K562 (cell line): ENCODE measurements around the gene SYNPO. TPM values are rescaled to one million over a fixed set of nuclear protein-coding genes. Genes with fewer than 3 reads are reported as not detected.
A peak's percentile ranks its signal among the peaks of the same experiment; 100 is the strongest.

Source experiments
- ESRRA ChIP-seq: fragments of 450-650 bp; IDR thresholded peaks from 2 replicates; pipeline ENCODE4 v1.6.1; 2014; ENCODE audit warnings: low read depth, mild to moderate bottlenecking, moderate library complexity, borderline replicate concordance
- ETS2 ChIP-seq: IDR thresholded peaks from 2 replicates; pipeline ENCODE4 v1.6.1; 2016; ENCODE audit warnings: borderline replicate concordance, missing genetic modification characterization, mild to moderate bottlenecking, moderate library complexity, missing compliant biosample characterization; ENCODE audit not compliant: poor library complexity, severe bottlenecking
- MCM3 ChIP-seq: fragments of 450-650 bp; IDR thresholded peaks from 2 replicates; pipeline ENCODE4 v1.6.1; 2016
- POLR2G ChIP-seq: fragments of 200-400 bp; formaldehyde crosslinking; IDR thresholded peaks from 2 replicates; pipeline ENCODE4 v1.6.1; 2017; ENCODE audit warnings: low read depth, mild to moderate bottlenecking, antibody characterized with exemption, low read length, moderate library complexity
- RHOXF2B ChIP-seq: fragments of 250-450 bp; sonication (Bioruptor Pico); conservative IDR thresholded peaks from 2 replicates; pipeline ENCODE4 v1.5.1; 2021
- SLC30A9 ChIP-seq: fragments of 250-450 bp; sonication (Bioruptor Pico); IDR thresholded peaks from 2 replicates; pipeline ENCODE4 v1.8.0; 2022; ENCODE audit warnings: mild to moderate bottlenecking, moderate library complexity
- STAT5B ChIP-seq: fragments of 250-450 bp; sonication (Bioruptor Pico); IDR thresholded peaks from 2 replicates; pipeline ENCODE4 v1.8.0; 2021; ENCODE audit warnings: mild to moderate bottlenecking, inconsistent platforms
- TAL1 ChIP-seq: fragments of 450-650 bp; IDR thresholded peaks from 2 replicates; pipeline ENCODE4 v1.6.1; 2016; ENCODE audit warnings: mild to moderate bottlenecking
- TCF3 ChIP-seq: sonication (generic); formaldehyde crosslinking; IDR thresholded peaks from 2 replicates; pipeline ENCODE4 v1.4.0; 2020; ENCODE audit warnings: mild to moderate bottlenecking, missing genetic modification reagents
- ZNF511 ChIP-seq: sonication (generic); formaldehyde crosslinking; IDR thresholded peaks from 2 replicates; pipeline ENCODE4 v1.8.0; 2022; ENCODE audit warnings: mild to moderate bottlenecking, missing genetic modification reagents
- ZNF76 ChIP-seq: fragments of 250-450 bp; sonication (Bioruptor Pico); IDR thresholded peaks from 2 replicates; pipeline ENCODE4 v1.4.0; 2020; ENCODE audit warnings: mild to moderate bottlenecking, moderate library complexity, borderline replicate concordance
- polyA plus RNA-seq, 8 experiments: library from polyadenylated mRNA; depleted of rRNA in 4 of 8; stranded (reverse) in 5 of 8; unstranded in 3 of 8; fragments of >200 nt; fragmentation: Nextera tagmentation in 2 of 8; fragmentation: Illumina TruSeq in 1 of 8; extraction: Ambion mirVana in 2 of 8; extraction: Trizol in 1 of 8; gene quantifications; 2 replicates each; pipeline versions ENCODE4 v1.2.1 to v1.2.3, GENCODE V29; 2011 to 2014; ENCODE audit warnings: inconsistent platforms in 1 of 8, missing spikeins in 1 of 8
- total RNA-seq, 7 experiments: library from RNA; depleted of rRNA in 6 of 7; stranded (reverse); fragments of >200 nt in 6 of 7; fragmentation: Illumina TruSeq in 2 of 7; extraction: Trizol in 2 of 7; gene quantifications; 2 replicates each; pipeline versions ENCODE4 v1.2.1 to v1.2.3, GENCODE V29; 2011 to 2021; ENCODE audit warnings: low replicate concordance in 1 of 7
- TF ChIP-seq, protein P1 (sequence below): fragments of 450-650 bp; IDR thresholded peaks from 2 replicates; pipeline ENCODE4 v1.6.1; 2016; ENCODE audit warnings: low read depth, mild to moderate bottlenecking, moderate library complexity
- TF ChIP-seq, protein P2 (sequence below): sonication (generic); formaldehyde crosslinking; IDR thresholded peaks from 2 replicates; pipeline ENCODE4 v1.8.0; 2022; ENCODE audit warnings: mild to moderate bottlenecking, missing genetic modification reagents

SYNPO gene
- total and polyA plus RNA-seq, 9 of the 15 experiments (the other 6 are each of a cell fraction or from before 2014, with no cell fraction given) = 0.01 to 0.31 (median 0.03) TPM; not detected in 4

- TF ChIP-seq STAT5B (no peak), ZNF76 (CRISPR knock-in tag) (no peak), TAL1 (peak; percentile 77), ETS2 (tag) (no peak), TCF3 (peak; percentile 80), POLR2G (no peak), SLC30A9 (CRISPR knock-in tag) (no peak), ESRRA (peak; percentile 46; the same call in 1 of the 2 replicates), ZNF511 (CRISPR knock-in tag) (no peak), RHOXF2B (no peak), MCM3 (no peak)
- TF ChIP-seq, protein P1, sequence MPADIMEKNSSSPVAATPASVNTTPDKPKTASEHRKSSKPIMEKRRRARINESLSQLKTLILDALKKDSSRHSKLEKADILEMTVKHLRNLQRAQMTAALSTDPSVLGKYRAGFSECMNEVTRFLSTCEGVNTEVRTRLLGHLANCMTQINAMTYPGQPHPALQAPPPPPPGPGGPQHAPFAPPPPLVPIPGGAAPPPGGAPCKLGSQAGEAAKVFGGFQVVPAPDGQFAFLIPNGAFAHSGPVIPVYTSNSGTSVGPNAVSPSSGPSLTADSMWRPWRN = peak; percentile 58; the same call in 1 of the 2 replicates
- TF ChIP-seq, protein P2, sequence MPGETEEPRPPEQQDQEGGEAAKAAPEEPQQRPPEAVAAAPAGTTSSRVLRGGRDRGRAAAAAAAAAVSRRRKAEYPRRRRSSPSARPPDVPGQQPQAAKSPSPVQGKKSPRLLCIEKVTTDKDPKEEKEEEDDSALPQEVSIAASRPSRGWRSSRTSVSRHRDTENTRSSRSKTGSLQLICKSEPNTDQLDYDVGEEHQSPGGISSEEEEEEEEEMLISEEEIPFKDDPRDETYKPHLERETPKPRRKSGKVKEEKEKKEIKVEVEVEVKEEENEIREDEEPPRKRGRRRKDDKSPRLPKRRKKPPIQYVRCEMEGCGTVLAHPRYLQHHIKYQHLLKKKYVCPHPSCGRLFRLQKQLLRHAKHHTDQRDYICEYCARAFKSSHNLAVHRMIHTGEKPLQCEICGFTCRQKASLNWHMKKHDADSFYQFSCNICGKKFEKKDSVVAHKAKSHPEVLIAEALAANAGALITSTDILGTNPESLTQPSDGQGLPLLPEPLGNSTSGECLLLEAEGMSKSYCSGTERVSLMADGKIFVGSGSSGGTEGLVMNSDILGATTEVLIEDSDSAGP = no peak
- TF ChIP-seq, all 486 proteins: peak for 32
These were observed 24.4 kb upstream of the SYNPO start (continued) for GRCh38 chr5:150616024-150616470.
